Measurements from ENCODE around the gene AKR1E2.

DNA sequence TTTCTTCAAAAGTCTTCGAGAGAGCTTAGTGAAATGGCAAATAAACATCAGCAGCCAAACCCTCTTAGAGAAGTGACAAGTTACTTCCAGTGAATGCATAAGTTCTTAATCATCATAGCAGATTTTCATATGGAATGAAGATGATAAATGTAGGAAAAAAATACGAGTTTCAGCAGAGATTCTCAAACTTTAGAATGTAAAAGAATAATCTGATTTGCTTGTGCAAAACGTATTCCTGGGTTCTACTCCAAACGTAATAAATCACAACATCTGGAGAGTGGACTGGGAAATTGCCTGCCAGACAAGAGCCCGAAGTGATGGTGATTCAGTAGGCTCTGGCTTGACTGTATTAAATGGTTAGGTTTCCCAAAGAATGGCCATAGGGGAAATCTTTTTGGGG is 62.2 kb downstream of the AKR1E2 start:
- TF ChIP-seq, protein P1, sequence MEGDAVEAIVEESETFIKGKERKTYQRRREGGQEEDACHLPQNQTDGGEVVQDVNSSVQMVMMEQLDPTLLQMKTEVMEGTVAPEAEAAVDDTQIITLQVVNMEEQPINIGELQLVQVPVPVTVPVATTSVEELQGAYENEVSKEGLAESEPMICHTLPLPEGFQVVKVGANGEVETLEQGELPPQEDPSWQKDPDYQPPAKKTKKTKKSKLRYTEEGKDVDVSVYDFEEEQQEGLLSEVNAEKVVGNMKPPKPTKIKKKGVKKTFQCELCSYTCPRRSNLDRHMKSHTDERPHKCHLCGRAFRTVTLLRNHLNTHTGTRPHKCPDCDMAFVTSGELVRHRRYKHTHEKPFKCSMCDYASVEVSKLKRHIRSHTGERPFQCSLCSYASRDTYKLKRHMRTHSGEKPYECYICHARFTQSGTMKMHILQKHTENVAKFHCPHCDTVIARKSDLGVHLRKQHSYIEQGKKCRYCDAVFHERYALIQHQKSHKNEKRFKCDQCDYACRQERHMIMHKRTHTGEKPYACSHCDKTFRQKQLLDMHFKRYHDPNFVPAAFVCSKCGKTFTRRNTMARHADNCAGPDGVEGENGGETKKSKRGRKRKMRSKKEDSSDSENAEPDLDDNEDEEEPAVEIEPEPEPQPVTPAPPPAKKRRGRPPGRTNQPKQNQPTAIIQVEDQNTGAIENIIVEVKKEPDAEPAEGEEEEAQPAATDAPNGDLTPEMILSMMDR (IDR thresholded peaks at IDR 0.05): no peak
- TF ChIP-seq POLR2A (IDR thresholded peaks at IDR 0.05): no peak
